RPMI7951 (cell line): Measurements from ENCODE around the gene CGB5. TPM values are rescaled to one million over a fixed set of nuclear protein-coding genes. Genes with fewer than 3 reads are reported as not detected.

Experiments
- DNase-seq: peaks from one replicate; pipeline ENCODE4 v3.0.0-alpha.2; 2012; ENCODE audit warnings: low read depth
- total RNA-seq: library from RNA; depleted of rRNA; stranded (reverse); fragments of >200 nt; shearing (Covaris generic); gene quantifications from 2 replicates; pipeline ENCODE4 v1.2.3, GENCODE V29; 2014; rRNA removed

Gene CGB5
- total RNA-seq, 1 experiment from 2014 or later: not detected

GRCh38 chr19:49085020-49085867 lies 41.6 kb downstream of the CGB5 start, which contains the start of gene SNRNP70:
SNRNP70 (plus strand) TSS chr19:49085451; CDS start chr19:49086415, 964 bp downstream.
- peak; percentile 99 for DNase-seq

GRCh38 chr19:49085868-49086232 lies 42.2 kb downstream of the CGB5 start:
- DNase-seq: no peak

- no peak for DNase-seq
These were observed 42.6 kb downstream of the CGB5 start for GRCh38 chr19:49086296-49086695.

GRCh38 chr19:49091391-49092038 lies 47.9 kb downstream of the CGB5 start:
- no peak for DNase-seq

GRCh38 chr19:49092686-49093085 lies 49.0 kb downstream of the CGB5 start:
- no peak for DNase-seq

Other genes starting within 250 kb of the CGB5 start
- gene BCAT2, start 232.8 kb upstream of the CGB5 start, total RNA-seq: 61.9 and 63.8 TPM in 2 replicates
- gene HSD17B14, start 207.4 kb upstream of the CGB5 start, total RNA-seq: 0.84 and 3.0 TPM in 2 replicates
- gene PLEKHA4, start 175.2 kb upstream of the CGB5 start, total RNA-seq: 1.8 and 4.4 TPM in 2 replicates
- gene PPP1R15A, start 171.4 kb upstream of the CGB5 start, total RNA-seq: 25.7 and 27.3 TPM in 2 replicates
- gene TULP2, start 145.1 kb upstream of the CGB5 start, total RNA-seq: not detected in 2 replicates
- 203 and 249 TPM in 2 replicates for gene NUCB1, start 143.5 kb upstream of the CGB5 start, total RNA-seq
- gene DHDH, start 110.1 kb upstream of the CGB5 start, total RNA-seq: not detected in 2 replicates
- 66.6 and 98.1 TPM in 2 replicates for gene BAX, start 89.0 kb upstream of the CGB5 start, total RNA-seq
- 4,698 and 4,789 TPM in 2 replicates for gene FTL, start 78.5 kb upstream of the CGB5 start, total RNA-seq
- gene GYS1, start 50.5 kb upstream of the CGB5 start, total RNA-seq: 47.6 and 60.1 TPM in 2 replicates
- gene RUVBL2, start 50.0 kb upstream of the CGB5 start, total RNA-seq: 384 and 389 TPM in 2 replicates
- gene LHB, start 26.8 kb upstream of the CGB5 start, total RNA-seq: 0.68 TPM in 1 of 2 replicates, not detected in the other
- not detected in 2 replicates for gene CGB3, start 19.5 kb upstream of the CGB5 start, total RNA-seq
- gene CGB2, start 12.0 kb upstream of the CGB5 start, total RNA-seq: not detected in 2 replicates
- not detected in 2 replicates for gene CGB1, start 7.0 kb upstream of the CGB5 start, total RNA-seq
- gene CGB8, start 5.3 kb downstream of the CGB5 start, total RNA-seq: not detected in 2 replicates
- 0.10 and 0.72 TPM in 2 replicates for gene CGB7, start 13.9 kb downstream of the CGB5 start, total RNA-seq
- gene NTF4, start 21.0 kb downstream of the CGB5 start, total RNA-seq: not detected in 2 replicates
- not detected in 2 replicates for gene KCNA7, start 28.9 kb downstream of the CGB5 start, total RNA-seq
- gene SNRNP70, start 41.6 kb downstream of the CGB5 start, total RNA-seq: 111 and 119 TPM in 2 replicates
- gene LIN7B, start 70.5 kb downstream of the CGB5 start, total RNA-seq: 6.0 and 14.6 TPM in 2 replicates
- 4.4 and 5.3 TPM in 2 replicates for gene C19orf73, start 75.3 kb downstream of the CGB5 start, total RNA-seq
- 8.3 and 10.4 TPM in 2 replicates for gene PPFIA3, start 75.7 kb downstream of the CGB5 start, total RNA-seq
- gene HRC, start 111.5 kb downstream of the CGB5 start, total RNA-seq: under 0.01 TPM in 1 of 2 replicates, not detected in the other
- gene TRPM4, start 113.9 kb downstream of the CGB5 start, total RNA-seq: 8.3 and 9.7 TPM in 2 replicates